Neural progenitor cell (in vitro differentiated cells): ENCODE results near the gene ITGA11.
"Not testable (repeated sequence)": the region's sequence is repeated elsewhere in the genome, so short reads cannot be mapped to it uniquely, and the experiment has no call there.

Experiments
- CTCF ChIP-seq: fragments of 200-600 bp; sonication (generic); IDR thresholded peaks from 2 replicates; pipeline ENCODE4 v1.5.1; 2017; ENCODE audit warnings: antibody characterized with exemption, mild to moderate bottlenecking
- EZH2 ChIP-seq: fragments of 200-600 bp; sonication (generic); IDR thresholded peaks from 2 replicates; pipeline ENCODE4 v1.6.1; 2017; ENCODE audit warnings: antibody characterized with exemption, mild to moderate bottlenecking, moderate library complexity
- EZH2phosphoT487 ChIP-seq: fragments of 200-600 bp; sonication (generic); IDR thresholded peaks from 2 replicates; pipeline ENCODE4 v1.6.1; 2017; ENCODE audit warnings: antibody characterized with exemption

- not testable (repeated sequence) for TF ChIP-seq CTCF, EZH2, EZH2phosphoT487
Measured at GRCh38 chr15:68422403-68423145, 9.4 kb downstream of the ITGA11 start.
